ENCODE data around the gene CPB1. TPM values are rescaled to one million over a fixed set of nuclear protein-coding genes. Genes with fewer than 3 reads are reported as not detected.

CPB1 gene
- total and polyA plus RNA-seq, 8 donors: 0.39 to 0.93 (median 0.48) TPM; not detected in 2

- no peak within 1 kb of the TSS for H3K4me3 ChIP-seq
- H3K9me3 ChIP-seq: no peaks in the 10 kb centered on the region
- no peak for DNase-seq
- no peak for TF ChIP-seq CTCF (IDR thresholded peaks at IDR 0.05)
- intact Hi-C loops (cut with DNase I): no loop called here
- no peak within 1 kb of the TSS for H3K27ac ChIP-seq
- H3K36me3 ChIP-seq: no peaks in the 10 kb centered on the region
- no peak for ATAC-seq
- H3K4me1 ChIP-seq: no peaks in the 10 kb centered on the region
- no peaks in the 10 kb centered on the region for H3K27me3 ChIP-seq
These were observed 37.4 kb downstream of the CPB1 start, which contains the start of gene CPA3 for GRCh38 chr3:148865049-148865448. Gene CPA3, plus strand, starts transcription at chr3:148865296. Its CDS starts 12 bp downstream, at chr3:148865308.

DNA sequence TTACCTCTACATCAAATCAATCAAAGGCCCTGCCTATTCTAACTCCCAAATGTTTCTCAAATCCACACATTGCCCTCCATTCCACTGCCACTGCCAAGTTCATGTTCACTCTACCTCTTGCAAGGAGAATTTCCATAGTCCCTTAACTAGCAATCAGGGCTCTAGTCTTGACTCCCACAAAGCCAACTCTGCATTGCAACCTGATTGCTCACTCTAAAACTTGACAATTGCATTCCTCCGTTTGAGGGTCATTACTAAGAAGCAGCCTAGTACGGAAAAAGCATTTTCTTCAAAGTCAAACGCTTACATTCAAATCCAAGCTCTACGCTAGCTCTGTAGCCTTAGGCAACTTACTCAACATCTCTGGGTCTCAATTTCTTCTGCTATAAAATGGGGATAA, 38.6 kb downstream of the CPB1 start:
- Histone ChIP-seq H3K27ac (no peak overlapping the region), H3K9me3 (no peaks in the 10 kb centered on the region), H3K27me3 (no peaks in the 10 kb centered on the region), H3K36me3 (no peaks in the 10 kb centered on the region), H3K4me3 (no peak overlapping the region), H3K4me1 (no peaks in the 10 kb centered on the region)
- TF ChIP-seq CTCF (IDR thresholded peaks at IDR 0.05): no peak
- DNase-seq (no peak), ATAC-seq (no peak)
- intact Hi-C loops (cut with DNase I): no loop called here

DNA sequence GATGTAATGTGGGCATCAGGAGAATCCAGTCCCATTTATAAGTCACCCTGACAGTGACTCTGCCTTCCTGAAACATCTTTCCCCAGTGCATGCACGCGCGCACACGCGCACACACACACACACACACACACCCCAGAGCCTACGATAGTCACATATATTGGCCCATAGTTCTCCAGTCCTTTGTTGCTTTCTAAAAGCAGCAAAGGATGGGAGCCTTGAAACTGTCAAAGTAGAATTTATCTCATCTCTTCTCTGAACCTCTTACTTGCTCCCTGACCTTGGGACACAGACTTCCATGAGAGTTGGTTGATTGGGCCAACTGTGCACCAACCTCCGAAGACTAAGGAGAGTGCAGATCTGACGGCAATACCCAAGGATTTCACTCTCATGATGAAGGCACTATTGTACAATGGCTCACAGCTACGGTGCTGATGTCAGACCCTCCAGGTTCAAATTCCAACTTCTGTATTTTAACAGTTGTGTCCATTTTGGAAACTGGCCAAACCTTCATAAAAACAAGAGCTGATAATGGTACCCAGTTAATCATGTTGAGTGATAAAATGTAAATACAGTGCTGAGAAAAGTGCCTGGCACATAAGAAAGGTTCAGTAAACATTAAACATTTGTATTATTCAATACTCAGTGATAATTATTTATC, 45.8 kb downstream of the CPB1 start:
- H3K4me1 ChIP-seq: no peaks in the 10 kb centered on the region
- H3K27me3 ChIP-seq: no peaks in the 10 kb centered on the region
- intact Hi-C loops (cut with DNase I): no loop called here
- DNase-seq (peak in 1 of 4 donors; percentile 24), ATAC-seq (no peak)
- TF ChIP-seq CTCF (IDR thresholded peaks at IDR 0.05): no peak
- H3K9me3 ChIP-seq: no peaks in the 10 kb centered on the region
- no peaks in the 10 kb centered on the region for H3K36me3 ChIP-seq
- H3K4me3 ChIP-seq: no peak overlapping the region
- H3K27ac ChIP-seq: no peak overlapping the region

DNA sequence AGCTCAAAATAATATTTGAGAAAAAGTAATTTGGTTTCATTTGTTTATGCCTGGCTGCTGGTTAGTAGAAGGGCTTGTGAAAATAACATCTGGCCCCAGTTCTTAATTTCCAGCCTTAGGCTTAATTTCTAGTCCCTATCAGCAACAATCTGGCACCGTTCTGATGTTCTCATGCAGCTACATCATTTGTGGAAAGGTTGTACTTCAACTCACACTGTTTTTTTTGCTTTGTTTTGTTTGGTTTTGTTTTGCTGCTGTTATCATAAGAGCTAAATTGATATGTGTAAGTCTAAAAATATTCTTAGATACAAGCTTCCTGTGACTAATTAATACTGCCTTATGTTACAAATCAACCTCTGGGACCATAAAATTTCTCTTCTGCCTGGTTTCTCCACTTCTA, 46.4 kb downstream of the CPB1 start:
- Histone ChIP-seq H3K4me1 (no peaks in the 10 kb centered on the region), H3K9me3 (no peaks in the 10 kb centered on the region), H3K36me3 (no peaks in the 10 kb centered on the region), H3K4me3 (no peak overlapping the region), H3K27ac (no peak overlapping the region), H3K27me3 (no peaks in the 10 kb centered on the region)
- DNase-seq: no peak
- ATAC-seq: no peak
- intact Hi-C loops (cut with DNase I): no loop called here
- no peak for TF ChIP-seq CTCF (IDR thresholded peaks at IDR 0.05)

- no peaks in the 10 kb centered on the region for H3K36me3 ChIP-seq
- no peaks in the 10 kb centered on the region for H3K4me1 ChIP-seq
- no peak for DNase-seq
- no peak overlapping the region for H3K27ac ChIP-seq
- no peak overlapping the region for H3K4me3 ChIP-seq
- H3K9me3 ChIP-seq: no peaks in the 10 kb centered on the region
- intact Hi-C loops (cut with DNase I): no loop called here
- no peaks in the 10 kb centered on the region for H3K27me3 ChIP-seq
- TF ChIP-seq CTCF (IDR thresholded peaks at IDR 0.05): no peak
- ATAC-seq: no peak
These were observed 50.5 kb downstream of the CPB1 start for GRCh38 chr3:148878095-148878494.
